ENCODE data around the gene VPS26C. TPM values are rescaled to one million over a fixed set of nuclear protein-coding genes. Genes with fewer than 3 reads are reported as not detected.

VPS26C gene
- total and polyA plus RNA-seq, 2 of the 13 experiments (the other 11 are each of a cell fraction or from before 2014, with no cell fraction given): 30.3 to 39.7 TPM

DNA sequence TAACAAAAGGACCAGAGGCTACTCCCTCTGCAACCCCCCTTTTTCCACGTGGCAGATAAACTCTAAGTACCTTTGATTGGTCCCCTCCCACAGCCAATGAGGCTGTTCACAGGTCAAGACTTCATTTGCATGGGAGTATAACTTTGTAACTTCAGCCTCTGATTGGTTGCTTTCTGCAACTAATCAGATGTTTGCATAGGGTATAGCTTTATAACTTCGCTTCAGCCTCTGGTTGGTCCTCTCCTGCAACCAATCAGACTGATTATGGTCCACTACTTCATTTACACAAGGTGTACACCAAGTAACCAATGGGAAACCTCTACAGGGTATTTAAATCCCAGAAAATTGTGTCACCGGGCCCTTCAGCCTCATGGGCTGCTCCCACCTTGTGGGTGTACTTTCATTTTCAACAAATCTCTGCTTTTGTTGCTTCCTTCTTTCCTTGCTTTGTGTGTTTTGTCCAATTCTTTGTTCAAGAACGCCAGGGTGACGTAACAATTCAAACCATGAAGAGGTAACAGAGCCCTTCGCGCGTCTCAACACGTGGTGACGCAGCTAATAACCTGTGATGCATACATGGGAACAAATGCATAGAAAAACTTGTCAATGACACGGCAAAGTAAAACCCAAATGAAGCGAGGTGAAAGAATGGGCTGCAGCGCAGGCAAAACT is 47.2 kb downstream of the VPS26C start:
- no peak for DNase-seq (ENCODE audit: low spot score)
- FAIRE-seq: peak; percentile 26
- H3K79me2 ChIP-seq (ENCODE audit: insufficient read depth, low read length): peaks cover 20% of the 10 kb centered on the region
- 60% methylated on average over 13 of the region's 13 CpGs for WGBS (ENCODE audit: low lambda C conversion rate)
- no peak for ATAC-seq
- no peaks in the 10 kb centered on the region for H3K9me3 ChIP-seq (ENCODE audit: low read length)
- H3K4me3 ChIP-seq (replicated peaks in 1 of 3; ENCODE audit: insufficient read depth in 1 of 3, low read depth in 2 of 3, low read length in 3 of 3): peak overlapping the region; percentile 66 to 78 (median 67); a peak in 5 of 6 replicates
- no peaks in the 10 kb centered on the region for H4K20me1 ChIP-seq (ENCODE audit: insufficient read depth, low read length)
- CTCF ChIA-PET (ENCODE audit: low intra/inter-chr PET ratio, low total read pairs): no interaction called here
- BruUV-seq (replicated peaks): no TSS peak
- peaks cover 26% of the 10 kb centered on the region for H3K4me1 ChIP-seq (ENCODE audit: insufficient read depth, low read length)
- peak overlapping the region; percentile 90 for H3K4me2 ChIP-seq (ENCODE audit: low read depth, low read length)
- H3K36me3 ChIP-seq (replicated peaks in 1 of 2; ENCODE audit: control insufficient read depth in 1 of 2, insufficient read depth in 2 of 2, low read length in 2 of 2): peaks cover 2 to 8% of the 10 kb centered on the region in 2 experiments; a peak in 2 of 5 replicates
- POLR2A ChIA-PET: interaction anchor here (1.0 to 2.2 kb wide), 6 partner anchors 10 to 345 kb away, joined by 3 to 17 read pairs (median 5); partner anchors contain the start of genes DYRK1A and VPS26C
- in situ Hi-C loops (cut with HindIII; ENCODE audit: extremely low pct_ligation_motif_present, low pct_unique_long_range_greater_than_20kb) (no loop called here), intact Hi-C loops (cut with micrococcal nuclease; ENCODE audit: unreplicated experiment) (loop anchor here (2.0 to 5.0 kb wide), 3 partner anchors 13 to 147 kb away; partner anchors contain the start of gene DYRK1A)
- no peak overlapping the region for H2AFZ ChIP-seq (ENCODE audit: low read length)
- peak overlapping the region; percentile 77 for H3K9ac ChIP-seq (ENCODE audit: insufficient read depth, low read depth, low read length)
- no peaks in the 10 kb centered on the region for H3K27me3 ChIP-seq (ENCODE audit: control insufficient read depth in 1 of 2, insufficient read depth in 2 of 2, low read length in 2 of 2)
- H3K27ac ChIP-seq (ENCODE audit: extremely low read length, insufficient read depth, low read length): peak overlapping the region; percentile 74
- TF ChIP-seq, protein P1, sequence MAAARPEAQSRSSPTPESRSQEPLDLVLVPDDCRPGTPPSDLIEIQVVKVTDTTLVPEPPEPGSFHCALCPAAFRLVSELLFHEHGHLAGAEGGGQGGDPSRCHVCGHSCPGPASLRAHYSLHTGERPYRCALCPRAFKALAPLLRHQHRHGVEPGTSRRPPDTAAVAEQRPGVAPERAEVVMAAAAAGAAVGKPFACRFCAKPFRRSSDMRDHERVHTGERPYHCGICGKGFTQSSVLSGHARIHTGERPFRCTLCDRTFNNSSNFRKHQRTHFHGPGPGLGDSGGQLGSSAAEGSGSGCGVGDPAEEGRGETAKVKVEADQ (CRISPR knock-in tag; IDR thresholded peaks at IDR 0.05; ENCODE audit: borderline replicate concordance): no peak
- TF ChIP-seq, protein P2, sequence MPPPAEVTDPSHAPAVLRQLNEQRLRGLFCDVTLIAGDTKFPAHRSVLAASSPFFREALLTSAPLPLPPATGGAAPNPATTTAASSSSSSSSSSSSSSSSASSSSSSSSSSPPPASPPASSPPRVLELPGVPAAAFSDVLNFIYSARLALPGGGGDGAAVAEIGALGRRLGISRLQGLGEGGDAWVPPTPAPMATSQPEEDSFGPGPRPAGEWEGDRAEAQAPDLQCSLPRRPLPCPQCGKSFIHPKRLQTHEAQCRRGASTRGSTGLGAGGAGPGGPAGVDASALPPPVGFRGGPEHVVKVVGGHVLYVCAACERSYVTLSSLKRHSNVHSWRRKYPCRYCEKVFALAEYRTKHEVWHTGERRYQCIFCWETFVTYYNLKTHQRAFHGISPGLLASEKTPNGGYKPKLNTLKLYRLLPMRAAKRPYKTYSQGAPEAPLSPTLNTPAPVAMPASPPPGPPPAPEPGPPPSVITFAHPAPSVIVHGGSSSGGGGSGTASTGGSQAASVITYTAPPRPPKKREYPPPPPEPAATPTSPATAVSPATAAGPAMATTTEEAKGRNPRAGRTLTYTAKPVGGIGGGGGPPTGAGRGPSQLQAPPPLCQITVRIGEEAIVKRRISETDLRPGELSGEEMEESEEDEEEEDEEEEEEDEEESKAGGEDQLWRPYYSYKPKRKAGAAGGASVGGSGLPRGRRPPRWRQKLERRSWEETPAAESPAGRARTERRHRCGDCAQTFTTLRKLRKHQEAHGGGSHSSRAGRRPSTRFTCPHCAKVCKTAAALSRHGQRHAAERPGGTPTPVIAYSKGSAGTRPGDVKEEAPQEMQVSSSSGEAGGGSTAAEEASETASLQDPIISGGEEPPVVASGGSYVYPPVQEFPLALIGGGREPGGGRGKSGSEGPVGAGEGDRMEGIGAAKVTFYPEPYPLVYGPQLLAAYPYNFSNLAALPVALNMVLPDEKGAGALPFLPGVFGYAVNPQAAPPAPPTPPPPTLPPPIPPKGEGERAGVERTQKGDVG (CRISPR knock-in tag; IDR thresholded peaks at IDR 0.05; ENCODE audit: borderline replicate concordance): no peak
- no peak for TF ChIP-seq DR1 (CRISPR knock-in tag; IDR thresholded peaks at IDR 0.05)
- TF ChIP-seq, protein P3, sequence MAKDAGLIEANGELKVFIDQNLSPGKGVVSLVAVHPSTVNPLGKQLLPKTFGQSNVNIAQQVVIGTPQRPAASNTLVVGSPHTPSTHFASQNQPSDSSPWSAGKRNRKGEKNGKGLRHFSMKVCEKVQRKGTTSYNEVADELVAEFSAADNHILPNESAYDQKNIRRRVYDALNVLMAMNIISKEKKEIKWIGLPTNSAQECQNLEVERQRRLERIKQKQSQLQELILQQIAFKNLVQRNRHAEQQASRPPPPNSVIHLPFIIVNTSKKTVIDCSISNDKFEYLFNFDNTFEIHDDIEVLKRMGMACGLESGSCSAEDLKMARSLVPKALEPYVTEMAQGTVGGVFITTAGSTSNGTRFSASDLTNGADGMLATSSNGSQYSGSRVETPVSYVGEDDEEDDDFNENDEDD (CRISPR knock-in tag; IDR thresholded peaks at IDR 0.05; ENCODE audit: borderline replicate concordance): no peak
- TF ChIP-seq ZFP37 (CRISPR knock-in tag; IDR thresholded peaks at IDR 0.05; ENCODE audit: borderline replicate concordance): no peak
- TF ChIP-seq PRPF4 (IDR thresholded peaks at IDR 0.05; ENCODE audit: low read depth, low read length, poor library complexity, severe bottlenecking): no peak
- no peak for TF ChIP-seq ZNF777 (CRISPR knock-in tag; IDR thresholded peaks at IDR 0.05)
- TF ChIP-seq U2AF1 (optimal IDR thresholded peaks at IDR 0.05; ENCODE audit: low read depth, low read length): no peak
- TF ChIP-seq NFYB (CRISPR knock-in tag; IDR thresholded peaks at IDR 0.05): peak; percentile 41; the same call in 1 of the 2 replicates
- no peak for TF ChIP-seq HIVEP1 (CRISPR knock-in tag; IDR thresholded peaks at IDR 0.05)
- no peak for TF ChIP-seq NFATC3 (CRISPR knock-in tag; IDR thresholded peaks at IDR 0.05)
- no peak for TF ChIP-seq NAIF1 (CRISPR knock-in tag; IDR thresholded peaks at IDR 0.05; ENCODE audit: borderline replicate concordance)
- no peak for TF ChIP-seq ZNF776 (CRISPR knock-in tag; IDR thresholded peaks at IDR 0.05)
- peak; percentile 76; the same call in 1 of the 2 replicates for TF ChIP-seq CREB1 (IDR thresholded peaks at IDR 0.05)
- TF ChIP-seq CREB1 (CRISPR knock-in tag; IDR thresholded peaks at IDR 0.05): no peak
- TF ChIP-seq, protein P4, sequence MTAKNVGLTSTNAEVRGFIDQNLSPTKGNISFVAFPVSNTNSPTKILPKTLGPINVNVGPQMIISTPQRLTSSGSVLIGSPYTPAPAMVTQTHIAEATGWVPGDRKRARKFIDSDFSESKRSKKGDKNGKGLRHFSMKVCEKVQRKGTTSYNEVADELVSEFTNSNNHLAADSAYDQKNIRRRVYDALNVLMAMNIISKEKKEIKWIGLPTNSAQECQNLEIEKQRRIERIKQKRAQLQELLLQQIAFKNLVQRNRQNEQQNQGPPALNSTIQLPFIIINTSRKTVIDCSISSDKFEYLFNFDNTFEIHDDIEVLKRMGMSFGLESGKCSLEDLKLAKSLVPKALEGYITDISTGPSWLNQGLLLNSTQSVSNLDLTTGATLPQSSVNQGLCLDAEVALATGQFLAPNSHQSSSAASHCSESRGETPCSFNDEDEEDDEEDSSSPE (CRISPR knock-in tag; IDR thresholded peaks at IDR 0.05): no peak
- no peak for TF ChIP-seq MTA3 (CRISPR knock-in tag; IDR thresholded peaks at IDR 0.05)
- no peak for TF ChIP-seq PPARG (CRISPR knock-in tag; conservative IDR thresholded peaks at IDR 0.05)

All from HepG2 (cell line).